GM12878 (cell line): ENCODE data around the gene GUK1. TPM values are rescaled to one million over a fixed set of nuclear protein-coding genes. Genes with fewer than 3 reads are reported as not detected.
A peak's percentile ranks its signal among the peaks of the same experiment; 100 is the strongest.

Experiments
- ASH2L ChIP-seq: fragments of 300-600, 200-600 bp; sonication (generic); IDR thresholded peaks from 2 replicates; pipeline ENCODE4 v1.6.1; 2017; ENCODE audit warnings: low read depth, mild to moderate bottlenecking, borderline replicate concordance
- CHD4 ChIP-seq: fragments of 200-600 bp; sonication (generic); IDR thresholded peaks from 2 replicates; pipeline ENCODE4 v1.6.1; 2016; ENCODE audit warnings: mild to moderate bottlenecking
- ESRRA ChIP-seq: IDR thresholded peaks from 2 replicates; pipeline ENCODE4 v1.6.1; 2012; ENCODE audit warnings: mild to moderate bottlenecking, low read length, improper control_type of control experiment
- FOS ChIP-seq: IDR thresholded peaks from 3 replicates; pipeline ENCODE4 v1.6.1; 2011; ENCODE audit warnings: borderline replicate concordance; ENCODE audit not compliant: insufficient read length; ENCODE audit errors: extremely low read depth
- FOXK2 ChIP-seq: fragments of 450-650 bp; IDR thresholded peaks from 2 replicates; pipeline ENCODE4 v1.6.1; 2017; ENCODE audit warnings: mild to moderate bottlenecking, moderate library complexity
- HDGF ChIP-seq: fragments of 450-650 bp; IDR thresholded peaks from 2 replicates; pipeline ENCODE4 v1.6.1; 2016; ENCODE audit warnings: antibody characterized with exemption
- KLF5 ChIP-seq: fragments of 450-650 bp; IDR thresholded peaks from 2 replicates; pipeline ENCODE4 v1.6.1; 2014; ENCODE audit warnings: mild to moderate bottlenecking; ENCODE audit not compliant: partially characterized antibody
- MYC ChIP-seq: IDR thresholded peaks from 2 replicates; pipeline ENCODE4 v1.6.1; 2011; ENCODE audit warnings: mild to moderate bottlenecking, low read length, moderate library complexity, inconsistent platforms; ENCODE audit not compliant: insufficient read depth, insufficient replicate concordance, insufficient read length, severe bottlenecking
- NFYB ChIP-seq: IDR thresholded peaks from 2 replicates; pipeline ENCODE4 v1.6.1; 2011; ENCODE audit warnings: low read depth, mild to moderate bottlenecking, low read length, improper control_type of control experiment, moderate library complexity; ENCODE audit not compliant: insufficient read depth
- NR2C1 ChIP-seq: fragments of 450-650 bp; IDR thresholded peaks from 2 replicates; pipeline ENCODE4 v1.6.1; 2017; ENCODE audit warnings: antibody characterized with exemption, mild to moderate bottlenecking, moderate library complexity
- POLR2A ChIP-seq: IDR thresholded peaks from 2 replicates; pipeline ENCODE4 v1.6.1; 2011; ENCODE audit warnings: low read depth, mild to moderate bottlenecking, low read length
- SP1 ChIP-seq: IDR thresholded peaks from one replicate; pipeline ENCODE4 v1.6.1; 2011; ENCODE audit warnings: low read depth, low read length
- WRNIP1 ChIP-seq: IDR thresholded peaks from 2 replicates; pipeline ENCODE4 v1.6.1; 2011; ENCODE audit warnings: low read depth, low read length, improper control_type of control experiment, borderline replicate concordance
- ZBED1 ChIP-seq: IDR thresholded peaks from 2 replicates; pipeline ENCODE4 v1.6.1; 2016; ENCODE audit warnings: borderline replicate concordance
- polyA plus RNA-seq, 11 experiments: library from polyadenylated mRNA; depleted of rRNA in 4 of 11; unstranded in 6 of 11; stranded (reverse) in 5 of 11; fragments of >200 nt; fragmentation: Nextera tagmentation in 4 of 11; fragmentation: Illumina TruSeq in 1 of 11; extraction: Ambion mirVana in 4 of 11; extraction: Trizol in 1 of 11; gene quantifications; 1 replicate in 1 of 11; 2 replicates in 10 of 11; pipeline versions ENCODE4 v1.2.1 to v1.2.3, GENCODE V29; 2011 to 2016; ENCODE audit warnings: inconsistent platforms in 2 of 11, missing spikeins in 2 of 11, low read depth in 1 of 11
- total RNA-seq, 4 experiments: library from RNA; depleted of rRNA in 3 of 4; stranded (reverse); fragments of >200 nt in 3 of 4; fragmentation: Illumina TruSeq in 1 of 4; extraction: Trizol in 1 of 4; gene quantifications; 2 replicates each; pipeline versions ENCODE4 v1.2.1 to v1.2.3, GENCODE V29; 2013 to 2021
- TF ChIP-seq, protein P1 (sequence below): fragments of 450-650 bp; formaldehyde crosslinking; IDR thresholded peaks from 2 replicates; pipeline ENCODE4 v1.5.0; 2022; ENCODE audit warnings: mild to moderate bottlenecking, missing genetic modification characterization
- TF ChIP-seq, protein P2 (sequence below): fragments of 150-350 bp; IDR thresholded peaks from 2 replicates; pipeline ENCODE4 v1.6.1; 2014; ENCODE audit warnings: mild to moderate bottlenecking, low read depth, low read length
- TF ChIP-seq, protein P3 (sequence below): fragments of 450-650 bp; IDR thresholded peaks from 2 replicates; pipeline ENCODE4 v1.6.1; 2017; ENCODE audit warnings: mild to moderate bottlenecking, moderate library complexity
- TF ChIP-seq, protein P4 (sequence below): fragments of 450-650 bp; conservative IDR thresholded peaks from 2 replicates; pipeline ENCODE4 v1.6.1; 2017; ENCODE audit warnings: mild to moderate bottlenecking, moderate library complexity

The GUK1 gene
- total and polyA plus RNA-seq, 10 of the 15 experiments (the other 5 are each of a cell fraction or from before 2014, with no cell fraction given), result 6.3 to 357 (median 203) TPM

DNA sequence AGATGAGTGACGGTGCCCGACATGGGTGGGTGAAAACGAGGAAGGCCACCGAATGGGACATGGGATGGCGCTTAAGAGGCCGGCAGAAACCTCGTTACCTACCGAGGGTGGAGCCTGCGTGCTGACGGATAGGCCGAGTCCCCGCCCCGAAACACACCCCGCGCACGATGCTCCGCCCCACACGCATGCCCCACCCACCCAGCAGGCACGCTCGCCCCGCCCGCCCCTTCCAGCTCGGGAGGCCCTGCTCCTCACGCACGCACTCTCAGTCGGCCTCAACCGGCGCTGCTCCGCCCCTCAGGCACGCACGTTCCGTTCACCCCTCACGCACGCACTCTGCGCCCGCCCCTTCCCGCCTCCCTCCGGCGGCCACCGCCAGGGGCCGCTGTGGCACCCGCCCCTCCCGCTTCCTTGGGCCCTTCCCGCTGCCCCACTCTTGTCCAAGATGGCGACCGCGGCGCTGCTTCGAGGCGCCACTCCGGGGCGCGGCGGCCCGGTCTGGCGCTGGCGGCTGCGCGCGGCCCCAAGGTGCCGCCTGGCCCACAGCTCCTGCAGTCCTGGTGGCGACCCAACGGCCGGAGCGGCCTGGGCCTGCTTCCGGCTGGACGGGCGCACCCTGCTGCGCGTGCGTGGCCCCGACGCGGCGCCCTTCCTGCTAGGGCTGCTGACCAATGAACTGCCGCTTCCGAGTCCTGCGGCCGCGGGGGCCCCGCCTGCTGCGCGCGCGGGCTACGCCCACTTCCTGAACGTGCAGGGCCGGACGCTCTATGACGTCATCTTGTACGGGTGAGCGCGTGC, 25.5 kb downstream of the GUK1 start, which contains the start of gene IBA57 (continued):
- TF ChIP-seq, protein P1, sequence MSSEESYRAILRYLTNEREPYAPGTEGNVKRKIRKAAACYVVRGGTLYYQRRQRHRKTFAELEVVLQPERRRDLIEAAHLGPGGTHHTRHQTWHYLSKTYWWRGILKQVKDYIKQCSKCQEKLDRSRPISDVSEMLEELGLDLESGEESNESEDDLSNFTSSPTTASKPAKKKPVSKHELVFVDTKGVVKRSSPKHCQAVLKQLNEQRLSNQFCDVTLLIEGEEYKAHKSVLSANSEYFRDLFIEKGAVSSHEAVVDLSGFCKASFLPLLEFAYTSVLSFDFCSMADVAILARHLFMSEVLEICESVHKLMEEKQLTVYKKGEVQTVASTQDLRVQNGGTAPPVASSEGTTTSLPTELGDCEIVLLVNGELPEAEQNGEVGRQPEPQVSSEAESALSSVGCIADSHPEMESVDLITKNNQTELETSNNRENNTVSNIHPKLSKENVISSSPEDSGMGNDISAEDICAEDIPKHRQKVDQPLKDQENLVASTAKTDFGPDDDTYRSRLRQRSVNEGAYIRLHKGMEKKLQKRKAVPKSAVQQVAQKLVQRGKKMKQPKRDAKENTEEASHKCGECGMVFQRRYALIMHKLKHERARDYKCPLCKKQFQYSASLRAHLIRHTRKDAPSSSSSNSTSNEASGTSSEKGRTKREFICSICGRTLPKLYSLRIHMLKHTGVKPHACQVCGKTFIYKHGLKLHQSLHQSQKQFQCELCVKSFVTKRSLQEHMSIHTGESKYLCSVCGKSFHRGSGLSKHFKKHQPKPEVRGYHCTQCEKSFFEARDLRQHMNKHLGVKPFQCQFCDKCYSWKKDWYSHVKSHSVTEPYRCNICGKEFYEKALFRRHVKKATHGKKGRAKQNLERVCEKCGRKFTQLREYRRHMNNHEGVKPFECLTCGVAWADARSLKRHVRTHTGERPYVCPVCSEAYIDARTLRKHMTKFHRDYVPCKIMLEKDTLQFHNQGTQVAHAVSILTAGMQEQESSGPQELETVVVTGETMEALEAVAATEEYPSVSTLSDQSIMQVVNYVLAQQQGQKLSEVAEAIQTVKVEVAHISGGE (CRISPR knock-in tag), result no peak; the same call in 1 of the 2 replicates
- TF ChIP-seq SP1, result peak; percentile 75
- peak; percentile 81; the same call in 1 of the 2 replicates for TF ChIP-seq ESRRA
- TF ChIP-seq MYC, result no peak
- peak; percentile 95 for TF ChIP-seq POLR2A
- TF ChIP-seq ASH2L, result no peak
- 0 out of 2 replicates have a peak, but pooled peaks have one; percentile 23 for TF ChIP-seq ZBED1
- TF ChIP-seq FOXK2, result no peak
- peak; percentile 50; the same call in 1 of the 2 replicates for TF ChIP-seq NFYB
- TF ChIP-seq, protein P2, sequence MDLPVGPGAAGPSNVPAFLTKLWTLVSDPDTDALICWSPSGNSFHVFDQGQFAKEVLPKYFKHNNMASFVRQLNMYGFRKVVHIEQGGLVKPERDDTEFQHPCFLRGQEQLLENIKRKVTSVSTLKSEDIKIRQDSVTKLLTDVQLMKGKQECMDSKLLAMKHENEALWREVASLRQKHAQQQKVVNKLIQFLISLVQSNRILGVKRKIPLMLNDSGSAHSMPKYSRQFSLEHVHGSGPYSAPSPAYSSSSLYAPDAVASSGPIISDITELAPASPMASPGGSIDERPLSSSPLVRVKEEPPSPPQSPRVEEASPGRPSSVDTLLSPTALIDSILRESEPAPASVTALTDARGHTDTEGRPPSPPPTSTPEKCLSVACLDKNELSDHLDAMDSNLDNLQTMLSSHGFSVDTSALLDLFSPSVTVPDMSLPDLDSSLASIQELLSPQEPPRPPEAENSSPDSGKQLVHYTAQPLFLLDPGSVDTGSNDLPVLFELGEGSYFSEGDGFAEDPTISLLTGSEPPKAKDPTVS, result no peak
- peak; percentile 77 for TF ChIP-seq NR2C1
- TF ChIP-seq HDGF, result peak; percentile 94
- TF ChIP-seq WRNIP1, result no peak
- TF ChIP-seq CHD4, result no peak
- TF ChIP-seq, protein P3, sequence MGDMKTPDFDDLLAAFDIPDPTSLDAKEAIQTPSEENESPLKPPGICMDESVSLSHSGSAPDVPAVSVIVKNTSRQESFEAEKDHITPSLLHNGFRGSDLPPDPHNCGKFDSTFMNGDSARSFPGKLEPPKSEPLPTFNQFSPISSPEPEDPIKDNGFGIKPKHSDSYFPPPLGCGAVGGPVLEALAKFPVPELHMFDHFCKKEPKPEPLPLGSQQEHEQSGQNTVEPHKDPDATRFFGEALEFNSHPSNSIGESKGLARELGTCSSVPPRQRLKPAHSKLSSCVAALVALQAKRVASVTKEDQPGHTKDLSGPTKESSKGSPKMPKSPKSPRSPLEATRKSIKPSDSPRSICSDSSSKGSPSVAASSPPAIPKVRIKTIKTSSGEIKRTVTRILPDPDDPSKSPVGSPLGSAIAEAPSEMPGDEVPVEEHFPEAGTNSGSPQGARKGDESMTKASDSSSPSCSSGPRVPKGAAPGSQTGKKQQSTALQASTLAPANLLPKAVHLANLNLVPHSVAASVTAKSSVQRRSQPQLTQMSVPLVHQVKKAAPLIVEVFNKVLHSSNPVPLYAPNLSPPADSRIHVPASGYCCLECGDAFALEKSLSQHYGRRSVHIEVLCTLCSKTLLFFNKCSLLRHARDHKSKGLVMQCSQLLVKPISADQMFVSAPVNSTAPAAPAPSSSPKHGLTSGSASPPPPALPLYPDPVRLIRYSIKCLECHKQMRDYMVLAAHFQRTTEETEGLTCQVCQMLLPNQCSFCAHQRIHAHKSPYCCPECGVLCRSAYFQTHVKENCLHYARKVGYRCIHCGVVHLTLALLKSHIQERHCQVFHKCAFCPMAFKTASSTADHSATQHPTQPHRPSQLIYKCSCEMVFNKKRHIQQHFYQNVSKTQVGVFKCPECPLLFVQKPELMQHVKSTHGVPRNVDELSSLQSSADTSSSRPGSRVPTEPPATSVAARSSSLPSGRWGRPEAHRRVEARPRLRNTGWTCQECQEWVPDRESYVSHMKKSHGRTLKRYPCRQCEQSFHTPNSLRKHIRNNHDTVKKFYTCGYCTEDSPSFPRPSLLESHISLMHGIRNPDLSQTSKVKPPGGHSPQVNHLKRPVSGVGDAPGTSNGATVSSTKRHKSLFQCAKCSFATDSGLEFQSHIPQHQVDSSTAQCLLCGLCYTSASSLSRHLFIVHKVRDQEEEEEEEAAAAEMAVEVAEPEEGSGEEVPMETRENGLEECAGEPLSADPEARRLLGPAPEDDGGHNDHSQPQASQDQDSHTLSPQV, result peak; percentile 94
- TF ChIP-seq KLF5, result peak; percentile 97
- TF ChIP-seq, protein P4, sequence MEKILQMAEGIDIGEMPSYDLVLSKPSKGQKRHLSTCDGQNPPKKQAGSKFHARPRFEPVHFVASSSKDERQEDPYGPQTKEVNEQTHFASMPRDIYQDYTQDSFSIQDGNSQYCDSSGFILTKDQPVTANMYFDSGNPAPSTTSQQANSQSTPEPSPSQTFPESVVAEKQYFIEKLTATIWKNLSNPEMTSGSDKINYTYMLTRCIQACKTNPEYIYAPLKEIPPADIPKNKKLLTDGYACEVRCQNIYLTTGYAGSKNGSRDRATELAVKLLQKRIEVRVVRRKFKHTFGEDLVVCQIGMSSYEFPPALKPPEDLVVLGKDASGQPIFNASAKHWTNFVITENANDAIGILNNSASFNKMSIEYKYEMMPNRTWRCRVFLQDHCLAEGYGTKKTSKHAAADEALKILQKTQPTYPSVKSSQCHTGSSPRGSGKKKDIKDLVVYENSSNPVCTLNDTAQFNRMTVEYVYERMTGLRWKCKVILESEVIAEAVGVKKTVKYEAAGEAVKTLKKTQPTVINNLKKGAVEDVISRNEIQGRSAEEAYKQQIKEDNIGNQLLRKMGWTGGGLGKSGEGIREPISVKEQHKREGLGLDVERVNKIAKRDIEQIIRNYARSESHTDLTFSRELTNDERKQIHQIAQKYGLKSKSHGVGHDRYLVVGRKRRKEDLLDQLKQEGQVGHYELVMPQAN, result peak; percentile 90
- no peak for TF ChIP-seq FOS
